Hematopoietic multipotent progenitor cell treated with erythropoietin and hydrocortisone succinate and interleukin-3 and kit ligand, for 8 days (in vitro differentiated cells): ENCODE results near the gene FARS2.
A peak's percentile ranks its signal among the peaks of the same experiment; 100 is the strongest.

Experiments
- DNase-seq: peaks from one replicate; pipeline ENCODE4 v3.0.0-alpha.2; 2015

The FARS2 gene

DNA sequence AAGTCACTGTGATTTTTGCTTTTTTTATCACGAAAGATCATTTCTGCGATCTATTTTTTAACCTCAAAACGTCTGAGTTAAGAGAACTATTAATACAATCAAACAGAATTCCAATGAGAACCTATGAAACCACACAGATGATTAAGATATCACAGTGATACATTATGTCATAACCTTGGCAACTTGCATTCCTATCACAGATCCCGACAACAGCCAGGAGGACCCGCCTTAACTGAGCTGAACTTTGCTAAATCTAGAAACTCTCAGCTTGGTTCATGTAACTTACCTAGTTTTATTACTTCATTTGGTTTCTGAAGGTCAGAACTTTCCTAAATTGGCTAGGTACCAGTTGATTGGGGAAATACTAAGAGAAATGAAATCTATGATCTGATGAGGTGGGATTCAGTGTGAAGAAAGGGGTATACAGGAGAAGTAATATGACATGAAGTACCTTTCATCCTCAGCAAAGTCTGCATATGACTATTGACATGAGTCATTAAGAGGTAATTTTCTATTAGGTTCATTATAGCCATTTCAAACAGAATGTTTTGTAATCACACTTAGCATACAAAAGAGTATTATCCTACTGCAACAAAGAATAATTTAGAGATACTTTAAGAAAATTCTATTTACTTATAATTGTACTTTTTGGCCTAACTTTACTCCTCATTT, 11.7 kb upstream of the FARS2 start:
- DNase-seq = no peak

DNA sequence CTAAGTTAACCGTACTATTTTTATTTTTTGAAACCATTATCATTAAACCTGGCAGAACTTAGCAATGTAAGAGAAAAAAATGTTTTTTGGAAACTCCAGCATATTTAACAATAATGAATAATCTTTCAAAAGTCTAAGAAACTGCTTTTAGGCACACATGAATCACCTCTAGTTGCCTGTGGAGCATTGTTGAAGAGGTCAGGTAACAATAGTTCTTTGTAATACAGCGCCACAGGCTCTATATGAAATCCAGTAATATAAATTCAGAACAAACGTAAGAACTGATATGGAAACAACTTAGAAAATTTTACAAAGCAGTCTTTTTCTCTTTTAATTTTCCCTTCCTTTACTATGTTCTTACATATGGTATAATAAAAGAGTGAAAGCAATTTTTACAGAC, 10.9 kb upstream of the FARS2 start:
- DNase-seq = no peak

DNA sequence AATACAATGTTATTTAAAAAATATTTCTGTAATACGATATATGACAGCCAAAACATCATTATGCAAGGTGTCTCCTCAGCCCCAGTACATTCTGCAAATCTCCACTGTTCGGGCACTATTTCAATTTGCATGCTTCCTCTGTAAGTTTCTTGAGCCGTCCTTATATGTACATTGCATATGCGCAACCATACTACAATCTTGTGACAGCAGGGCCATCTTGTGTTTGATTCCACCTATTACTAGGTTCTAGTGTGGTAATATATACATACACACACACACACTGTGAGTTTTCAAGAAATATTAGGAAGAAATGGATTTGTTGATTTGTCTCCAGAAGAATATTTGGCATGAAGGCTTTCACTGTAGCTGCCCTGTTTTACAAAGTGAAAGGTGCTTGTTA, 10.4 kb upstream of the FARS2 start:
- no peak for DNase-seq

DNA sequence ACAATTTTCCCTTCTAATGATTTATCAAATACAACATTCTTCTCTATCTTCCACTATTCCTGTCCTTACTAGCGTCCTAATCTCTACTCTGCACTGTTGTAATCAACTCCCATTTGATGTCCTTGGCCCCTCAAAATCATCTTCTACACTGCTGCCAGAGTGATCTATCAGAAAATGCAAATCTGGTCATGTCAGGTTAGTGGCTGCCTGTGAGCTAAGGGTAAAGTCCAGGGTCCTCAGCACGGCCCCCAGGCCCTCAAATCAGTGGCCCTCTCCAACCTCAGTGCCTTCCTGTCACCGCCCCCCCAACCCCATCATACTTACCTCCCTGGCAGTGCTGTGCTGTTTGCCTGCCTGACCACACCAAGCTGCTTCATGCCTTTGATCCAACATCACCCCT, 4.4 kb upstream of the FARS2 start:
- DNase-seq = no peak

DNA sequence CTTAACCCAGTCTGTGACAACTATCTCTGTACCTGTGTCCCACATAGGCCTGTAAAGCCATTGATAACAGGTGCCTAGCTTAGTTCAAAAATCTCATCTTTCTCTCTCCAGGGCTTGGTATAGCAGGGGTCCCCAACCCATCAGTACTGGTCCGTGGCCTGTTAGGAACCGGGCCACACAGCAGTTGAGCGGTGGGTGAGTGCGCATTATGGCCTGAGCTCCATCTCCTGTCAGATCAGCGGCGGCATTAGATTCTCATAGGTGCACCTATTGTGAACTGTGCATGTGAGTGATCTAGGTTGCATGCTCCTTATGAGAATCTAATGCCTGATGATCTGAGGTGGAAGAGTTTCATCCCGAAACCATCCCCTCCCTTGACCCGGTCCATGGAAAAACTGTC, 3.9 kb upstream of the FARS2 start:
- no peak for DNase-seq

DNA sequence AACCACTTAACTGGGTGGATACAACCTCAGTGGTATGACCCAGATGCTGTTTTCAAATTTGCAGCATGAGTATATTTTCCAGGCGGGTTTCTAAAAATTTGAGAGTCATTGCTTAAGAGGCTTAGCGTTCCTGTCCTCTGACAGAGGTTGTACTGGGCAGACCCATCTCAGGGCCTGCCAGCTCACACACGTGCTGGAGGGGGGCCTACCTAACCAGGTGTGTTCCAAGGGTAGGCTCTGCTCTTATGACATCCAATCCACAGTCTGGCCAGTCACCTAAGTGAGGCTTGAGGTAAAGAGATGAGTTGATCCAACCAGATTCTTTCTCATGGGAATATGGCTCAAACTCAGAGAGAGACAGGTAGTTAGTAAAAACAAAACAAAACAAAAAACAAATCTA, 1.9 kb upstream of the FARS2 start:
- no peak for DNase-seq

DNA sequence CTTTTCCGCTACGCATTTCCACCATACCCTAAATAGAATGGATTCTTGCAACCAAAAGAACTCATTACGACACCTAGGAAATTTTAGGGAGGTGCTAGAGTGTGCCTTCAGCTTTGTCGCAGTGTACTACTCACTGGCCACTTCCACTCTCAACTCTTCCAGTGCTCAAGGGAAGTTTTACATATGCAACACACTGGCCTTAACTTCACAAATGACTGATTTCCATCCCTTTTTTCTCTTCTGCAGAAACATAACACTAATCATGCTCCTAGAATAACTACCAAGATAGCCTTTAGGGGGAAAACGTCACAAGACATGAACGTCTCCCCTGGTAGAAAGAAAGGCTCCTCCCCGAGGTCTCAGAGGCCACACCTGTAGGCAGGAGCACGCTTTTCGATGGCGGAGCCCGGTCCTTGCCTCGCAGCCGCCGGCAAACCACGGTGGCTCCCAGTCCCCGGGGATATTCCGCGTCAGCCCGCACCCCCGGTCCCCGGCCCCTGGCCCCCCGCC, 1.1 kb upstream of the FARS2 start:
- DNase-seq = peak; percentile 87

DNA sequence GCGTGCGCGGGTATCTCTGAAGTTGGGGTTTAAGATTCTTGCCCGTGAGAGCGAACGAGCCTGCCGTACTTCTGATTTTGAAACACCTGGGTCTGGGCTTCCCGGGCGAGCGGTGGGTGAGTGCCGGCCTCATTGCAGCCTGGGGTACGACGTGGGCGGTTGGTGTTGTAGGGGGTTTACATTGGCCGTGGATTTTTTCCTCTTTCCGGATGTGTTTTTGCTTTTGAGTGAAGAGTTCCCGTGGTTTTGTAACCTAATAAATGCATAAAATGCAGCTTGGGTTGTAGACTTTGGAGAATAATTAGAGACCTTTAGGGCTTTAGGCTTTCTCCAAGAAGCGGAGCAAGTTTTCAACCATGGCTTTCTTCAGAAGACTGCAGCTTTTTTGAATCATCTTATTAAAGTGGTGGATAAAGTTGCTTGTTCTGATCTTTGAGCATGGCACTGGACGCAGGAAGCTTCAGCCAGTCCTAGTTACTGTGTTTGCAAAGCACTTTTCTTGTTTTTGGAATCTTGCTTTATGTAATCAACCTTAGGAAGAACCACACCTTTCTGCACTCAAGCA, 314 bp downstream of the FARS2 start:
- peak; percentile 30 for DNase-seq

DNA sequence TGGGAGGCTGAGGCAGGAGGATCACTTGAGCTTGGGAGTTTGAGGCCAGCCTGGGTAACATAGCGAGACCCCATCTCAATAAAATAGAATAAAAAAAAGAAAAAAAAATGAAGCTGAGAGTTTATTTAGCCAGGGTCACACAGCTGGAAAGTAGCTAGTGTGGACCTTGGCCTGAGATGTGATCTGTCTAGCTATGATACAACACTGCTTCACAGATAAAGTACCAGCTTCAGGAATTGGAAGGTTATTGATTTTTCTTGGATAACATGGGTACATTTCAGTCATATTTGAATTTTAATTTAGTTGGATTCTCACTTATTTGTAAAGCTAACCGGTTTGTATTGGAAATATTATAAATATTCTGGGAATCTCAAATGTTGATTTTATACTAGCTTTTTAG, 5.1 kb downstream of the FARS2 start:
- DNase-seq = no peak

DNA sequence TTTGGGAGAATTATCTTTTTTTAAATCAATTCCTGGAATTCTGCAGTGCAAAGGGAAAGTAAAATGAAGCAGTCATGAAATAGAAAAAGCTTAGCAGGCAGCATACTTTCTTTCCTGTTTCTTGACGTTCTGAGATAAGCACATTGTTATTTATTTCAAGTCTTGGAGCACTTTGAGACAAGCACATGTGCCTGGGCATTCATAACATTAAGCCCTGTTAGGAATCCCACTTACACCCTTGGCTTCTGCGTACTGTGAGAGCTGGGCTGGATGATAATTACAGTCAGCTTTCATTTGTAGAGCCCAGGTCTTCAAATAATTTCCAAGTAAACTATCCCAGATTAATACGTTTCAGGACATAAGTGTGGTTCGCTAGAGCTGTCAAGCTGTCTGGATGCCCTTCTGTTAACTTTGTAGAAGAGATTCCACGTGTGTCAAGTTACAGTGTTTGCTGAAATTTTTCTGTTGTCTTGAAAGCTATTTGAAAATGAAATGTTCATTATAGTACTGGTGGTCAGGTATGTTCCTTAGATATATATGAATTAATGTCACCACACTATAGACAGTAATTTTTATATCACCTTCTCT, 8.9 kb downstream of the FARS2 start:
- peak; percentile 83 for DNase-seq

DNA sequence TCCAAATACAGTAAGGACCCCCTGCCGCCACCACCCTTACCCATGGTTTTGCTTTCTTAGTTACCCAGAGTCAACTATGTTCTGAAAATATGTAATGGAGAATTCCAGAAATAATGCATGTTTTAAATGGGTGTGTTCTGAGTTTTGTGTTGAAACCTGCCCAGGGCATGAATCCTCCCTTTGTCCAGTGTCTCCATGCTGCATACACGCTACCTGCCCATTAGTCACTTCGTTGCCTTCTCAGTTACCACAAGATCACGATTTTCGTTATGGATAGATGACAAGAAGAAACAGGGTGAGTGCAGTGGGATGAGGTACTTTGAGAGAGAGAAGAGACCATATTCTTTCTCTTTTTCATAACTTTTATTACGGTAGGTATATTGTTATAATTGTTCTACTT, 10.6 kb downstream of the FARS2 start:
- no peak for DNase-seq

DNA sequence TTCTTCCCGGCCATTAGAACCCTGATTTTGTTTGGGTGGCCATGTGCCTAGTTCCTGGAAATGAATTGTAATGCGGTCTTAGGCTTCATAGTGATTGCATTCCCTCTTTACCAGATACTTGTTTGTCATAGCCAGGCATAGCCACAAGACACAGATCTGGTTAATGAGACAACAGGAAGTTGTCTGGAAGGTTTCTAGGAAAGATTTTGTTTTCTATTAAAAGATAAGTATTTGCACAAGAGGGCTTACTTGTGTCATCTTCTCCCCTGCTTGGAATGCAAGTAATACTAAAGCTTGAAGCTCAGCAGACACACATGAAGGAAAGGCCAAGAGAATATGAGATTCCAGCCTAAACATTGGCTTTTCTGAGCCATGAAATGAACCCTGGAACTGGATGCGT, 12.9 kb downstream of the FARS2 start:
- no peak for DNase-seq

DNA sequence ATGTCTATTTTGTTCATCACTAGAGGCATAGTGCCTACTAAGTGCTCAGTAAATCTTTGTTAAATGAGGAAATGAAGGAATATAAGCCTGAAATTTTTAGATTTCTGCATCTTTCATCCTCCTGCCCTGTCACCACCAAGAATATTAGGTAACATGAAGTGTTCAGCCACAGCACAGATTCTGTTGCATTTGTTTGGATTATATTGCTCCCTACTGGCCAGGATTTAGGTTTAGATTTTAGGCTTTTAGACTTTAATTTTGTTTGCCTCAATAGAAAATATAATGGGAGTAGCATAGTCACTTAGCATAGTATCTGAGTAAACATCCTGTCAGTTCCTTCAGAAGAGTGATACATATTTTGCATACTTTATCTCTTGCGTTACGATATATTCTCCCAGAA, 14.2 kb downstream of the FARS2 start:
- DNase-seq = no peak

DNA sequence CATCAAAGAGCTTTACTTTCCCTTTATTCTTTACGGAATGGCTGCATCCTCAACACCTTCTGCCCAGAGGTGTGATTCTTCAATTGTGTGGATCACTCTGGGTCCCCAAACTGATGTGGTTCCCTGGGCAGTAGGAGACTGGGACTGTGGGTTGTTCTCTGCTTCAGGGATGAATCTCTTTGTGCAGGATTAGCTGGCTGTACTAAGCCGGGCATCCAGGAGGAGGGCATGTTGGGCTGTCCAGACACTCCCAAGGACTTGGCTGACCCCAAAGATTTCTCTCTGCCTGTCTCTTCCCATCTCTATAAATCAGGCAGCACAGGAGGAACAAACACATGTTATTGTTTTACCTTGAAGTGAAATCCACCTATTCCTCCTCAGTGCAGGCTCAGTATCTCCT, 15.3 kb downstream of the FARS2 start:
- no peak for DNase-seq

DNA sequence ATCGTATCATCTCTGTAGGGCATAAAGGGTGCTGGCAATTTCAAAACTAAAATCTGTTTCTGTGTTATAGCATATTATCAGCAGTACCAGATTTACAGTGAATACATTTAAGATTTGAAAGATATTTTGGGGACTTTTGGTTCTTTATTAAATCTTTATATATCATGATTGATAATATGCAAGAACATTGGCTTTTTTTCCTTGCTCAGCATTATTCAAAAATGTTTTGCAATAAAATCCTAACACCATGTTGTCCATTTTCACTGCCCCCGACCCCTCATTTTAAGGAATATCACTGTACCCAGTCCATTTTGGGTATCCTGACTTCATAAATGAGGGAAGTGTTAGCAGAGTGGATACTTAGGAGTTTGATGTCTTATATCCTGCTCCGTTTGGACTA, 16.3 kb downstream of the FARS2 start:
- DNase-seq = no peak

DNA sequence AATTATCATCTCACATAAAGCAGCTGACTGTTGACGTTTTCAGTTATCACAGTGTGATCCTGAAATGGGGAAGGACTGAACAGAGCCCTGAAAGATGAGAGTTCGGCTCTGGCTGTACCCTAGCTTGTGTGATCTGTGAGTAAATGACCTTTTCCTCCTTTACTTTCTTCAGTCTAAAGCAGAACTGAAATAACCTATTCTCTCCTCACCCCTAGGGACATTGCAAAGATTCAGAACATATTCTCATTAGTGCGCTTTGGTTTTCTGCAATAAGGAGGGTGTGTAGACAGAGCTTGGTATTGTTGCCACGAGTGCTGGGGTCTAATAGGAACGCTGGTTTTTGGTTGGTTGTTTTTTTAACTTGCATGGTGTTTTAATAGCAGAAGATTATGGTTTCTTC, 16.7 kb downstream of the FARS2 start:
- no peak for DNase-seq

DNA sequence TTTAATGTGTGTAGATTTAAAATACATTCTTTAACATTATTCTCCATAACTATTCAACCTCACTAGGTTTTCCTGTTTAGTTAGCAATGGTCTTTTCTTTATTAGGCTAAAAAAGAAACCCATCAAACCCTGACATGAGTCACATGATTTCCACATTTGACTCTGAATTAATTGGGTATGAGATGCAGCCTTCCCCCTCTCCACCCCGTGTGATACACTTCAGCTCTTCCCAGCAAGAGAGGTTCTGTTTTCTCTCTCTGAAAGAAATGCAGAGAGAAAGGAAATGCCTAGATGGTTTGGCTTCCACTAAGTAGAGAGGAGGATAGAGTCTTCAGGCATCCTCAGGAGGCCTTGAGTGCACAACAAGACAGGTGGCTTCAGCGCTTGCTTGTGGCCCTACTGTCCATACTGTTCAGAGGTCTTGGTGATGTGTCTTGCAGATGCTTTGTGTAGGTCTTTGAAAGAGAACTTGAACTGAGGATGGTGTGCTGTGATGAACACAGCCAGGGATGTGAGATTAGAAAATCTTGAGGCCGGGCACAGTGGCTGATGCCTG, 17.3 kb downstream of the FARS2 start:
- DNase-seq = no peak

DNA sequence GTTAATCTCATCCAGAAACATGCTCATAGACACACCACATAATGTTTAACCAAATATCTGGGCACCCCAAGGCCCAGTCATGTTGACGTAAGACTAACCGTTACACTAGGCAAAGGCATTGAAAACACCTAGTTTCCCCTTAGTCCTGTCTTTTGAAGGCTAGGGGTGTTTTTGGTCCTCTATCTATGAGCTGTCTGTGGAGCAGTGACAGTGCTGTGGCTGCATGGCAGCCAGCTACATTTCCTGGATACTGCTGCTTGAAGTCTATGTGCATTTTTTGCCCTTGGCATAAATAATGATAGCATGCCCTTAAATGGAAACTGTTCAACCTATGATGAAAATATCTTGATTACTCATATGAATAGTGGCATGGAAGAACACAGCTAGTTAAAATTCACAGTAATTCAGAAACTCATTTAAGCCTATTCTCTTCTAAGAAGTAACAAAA, 18.6 kb downstream of the FARS2 start:
- DNase-seq = no peak

DNA sequence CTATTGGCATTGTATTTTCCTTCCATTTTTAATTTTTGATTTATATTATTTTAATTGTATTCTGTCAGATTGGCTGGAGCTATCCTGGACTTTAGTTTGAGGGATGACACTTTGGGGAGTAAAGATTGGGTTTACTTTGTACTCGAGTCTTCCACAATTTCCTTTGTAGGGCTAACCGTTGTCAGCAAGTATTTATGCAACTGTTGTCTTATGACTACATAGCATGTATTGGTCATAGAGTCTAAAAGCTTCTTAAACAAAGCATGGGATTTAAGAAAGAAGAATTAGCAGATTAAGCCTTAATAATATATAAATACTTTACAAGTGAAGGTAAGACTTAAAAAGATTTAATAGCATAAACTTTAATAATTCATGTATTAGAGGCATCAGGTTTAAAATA, 19.6 kb downstream of the FARS2 start:
- DNase-seq = no peak

DNA sequence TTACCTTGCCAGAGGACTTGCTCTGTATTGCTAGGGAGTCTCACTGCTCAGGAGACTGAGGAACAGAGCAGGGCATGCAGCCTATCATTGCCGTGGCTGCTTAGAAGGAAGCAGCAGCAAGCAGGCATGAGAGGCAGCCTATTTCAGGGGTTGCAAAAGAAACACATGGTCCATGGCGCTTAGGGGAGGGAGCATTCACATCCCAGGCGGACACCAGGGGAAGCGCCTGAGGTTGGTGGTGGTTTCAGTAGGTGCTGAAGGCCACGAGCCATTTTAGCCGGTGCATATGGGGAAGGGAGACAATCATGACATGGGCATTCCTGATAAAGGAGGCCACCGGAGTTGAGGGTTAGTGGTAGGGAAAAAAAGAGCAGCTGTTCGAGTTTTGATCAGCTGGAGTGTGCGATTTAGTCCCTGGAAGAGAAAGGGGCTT, 20.9 kb downstream of the FARS2 start:
- DNase-seq = peak; percentile 24

DNA sequence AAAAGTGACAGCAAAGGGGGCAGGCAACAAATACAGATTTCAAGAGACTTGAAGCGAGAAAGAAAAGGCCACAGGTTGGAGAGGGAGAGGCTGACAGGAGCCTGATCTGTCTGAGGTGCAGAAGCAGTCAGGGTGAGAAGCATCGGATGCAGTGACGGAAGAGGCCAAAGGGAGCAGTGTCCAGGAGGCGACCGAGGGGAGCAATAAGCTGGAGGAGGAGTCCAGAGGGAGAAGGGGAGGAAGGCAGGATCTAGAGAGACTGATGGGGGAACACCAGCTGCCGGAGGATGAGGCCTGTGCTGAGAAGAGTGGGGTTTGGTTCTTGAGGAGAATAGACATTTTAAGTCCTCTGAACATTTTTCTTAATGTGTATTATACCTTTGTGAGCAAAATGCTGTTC, 23.8 kb downstream of the FARS2 start:
- DNase-seq = no peak

DNA sequence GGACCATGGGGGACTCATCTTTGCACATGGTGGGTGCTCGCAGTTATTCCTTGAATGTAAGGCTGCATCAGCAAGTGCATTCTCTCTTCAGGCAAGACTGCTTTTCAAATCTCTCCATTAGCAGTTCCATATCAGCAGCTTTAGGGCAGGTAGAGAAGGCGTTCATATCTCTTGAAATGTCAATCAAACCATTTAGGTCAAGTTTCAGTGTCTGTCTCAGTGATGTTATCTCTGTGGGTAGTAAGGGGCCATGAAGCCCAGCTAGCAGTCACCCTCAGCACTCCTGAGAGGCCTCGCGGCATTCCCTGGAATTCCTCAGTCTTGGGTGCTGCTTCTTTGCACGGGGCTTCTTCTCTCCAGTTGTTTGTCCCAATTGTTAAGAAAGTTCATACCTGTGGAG, 24.2 kb downstream of the FARS2 start:
- no peak for DNase-seq

DNA sequence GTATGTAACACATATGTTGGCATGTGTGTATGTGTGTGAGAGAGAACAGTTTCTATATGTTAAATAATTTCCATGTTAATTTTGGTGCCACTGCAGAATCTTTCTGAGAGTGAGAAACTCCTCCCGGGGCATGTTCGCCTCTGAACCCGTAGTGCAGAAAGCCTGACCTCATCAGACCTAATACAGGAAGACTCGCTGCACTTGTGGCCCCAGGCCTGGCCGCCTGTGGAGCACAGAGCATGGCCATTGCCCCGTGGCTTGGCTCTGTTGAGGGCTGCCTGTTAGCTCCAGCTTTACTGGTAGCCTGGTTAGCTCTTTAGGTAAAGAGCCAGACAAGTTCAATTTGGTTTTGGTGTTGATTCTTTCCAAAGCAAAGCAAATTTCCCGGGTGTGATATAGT, 25.5 kb downstream of the FARS2 start:
- no peak for DNase-seq
